Stimulated activated CD4-positive, alpha-beta T cell treated with anti-CD3 and anti-CD28 coated beads, TNF-alpha, amount 100 ng/mL, for 48 hours (primary cell): ENCODE data around the gene TAF1B.

Experiments used
- DNase-seq, 3 donors: peaks; one replicate each; pipeline ENCODE4 v3.0.0-alpha.2; 2020; ENCODE audit warnings: low read depth in 3 of 3

The TAF1B gene

DNA sequence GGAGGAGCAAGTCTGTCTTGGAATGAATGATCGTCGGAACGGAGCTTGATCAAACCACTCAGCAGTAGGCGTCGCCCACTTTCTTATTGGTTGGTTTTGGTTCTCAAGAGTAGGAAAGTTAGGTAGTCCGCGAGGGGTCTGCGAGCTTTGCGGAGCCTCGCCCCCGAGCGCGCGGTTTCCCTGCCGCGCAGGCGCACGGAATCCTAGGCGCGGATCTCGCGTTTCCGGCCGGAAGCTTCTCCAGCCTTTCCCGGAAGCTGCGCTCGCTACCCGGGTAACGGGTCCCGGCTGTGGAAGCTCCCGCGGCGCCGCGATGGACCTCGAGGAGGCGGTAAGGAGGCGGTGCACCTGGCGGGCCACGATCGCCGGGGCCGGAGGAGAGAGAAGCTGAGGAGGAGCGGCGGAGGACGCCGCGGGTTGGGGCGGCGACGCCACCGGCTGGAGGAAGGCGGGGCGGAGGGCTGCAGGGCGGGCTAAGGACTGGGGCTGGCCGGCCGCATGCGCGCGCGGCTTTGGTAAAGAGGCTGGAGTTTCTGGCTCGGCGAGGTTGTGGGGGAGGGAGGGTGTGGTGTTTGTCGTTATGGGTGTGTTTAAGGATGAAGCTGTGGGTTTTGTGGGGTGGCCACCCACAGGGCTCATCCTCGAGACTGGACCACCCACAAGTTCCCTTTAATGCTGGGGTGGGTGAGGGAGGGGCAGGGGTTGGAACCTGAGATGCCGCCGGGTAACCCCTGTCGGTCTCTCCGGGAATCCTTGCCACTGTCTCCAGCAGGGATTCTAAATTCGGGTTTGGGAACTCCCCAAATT is at the start of gene TAF1B:
TSS of gene TAF1B (plus strand) at position 246 of the 807 bp plus-strand sequence. CDS start at position 314, 68 bp downstream.
- peak; percentile 73 to 83 (median 82) for DNase-seq

DNA sequence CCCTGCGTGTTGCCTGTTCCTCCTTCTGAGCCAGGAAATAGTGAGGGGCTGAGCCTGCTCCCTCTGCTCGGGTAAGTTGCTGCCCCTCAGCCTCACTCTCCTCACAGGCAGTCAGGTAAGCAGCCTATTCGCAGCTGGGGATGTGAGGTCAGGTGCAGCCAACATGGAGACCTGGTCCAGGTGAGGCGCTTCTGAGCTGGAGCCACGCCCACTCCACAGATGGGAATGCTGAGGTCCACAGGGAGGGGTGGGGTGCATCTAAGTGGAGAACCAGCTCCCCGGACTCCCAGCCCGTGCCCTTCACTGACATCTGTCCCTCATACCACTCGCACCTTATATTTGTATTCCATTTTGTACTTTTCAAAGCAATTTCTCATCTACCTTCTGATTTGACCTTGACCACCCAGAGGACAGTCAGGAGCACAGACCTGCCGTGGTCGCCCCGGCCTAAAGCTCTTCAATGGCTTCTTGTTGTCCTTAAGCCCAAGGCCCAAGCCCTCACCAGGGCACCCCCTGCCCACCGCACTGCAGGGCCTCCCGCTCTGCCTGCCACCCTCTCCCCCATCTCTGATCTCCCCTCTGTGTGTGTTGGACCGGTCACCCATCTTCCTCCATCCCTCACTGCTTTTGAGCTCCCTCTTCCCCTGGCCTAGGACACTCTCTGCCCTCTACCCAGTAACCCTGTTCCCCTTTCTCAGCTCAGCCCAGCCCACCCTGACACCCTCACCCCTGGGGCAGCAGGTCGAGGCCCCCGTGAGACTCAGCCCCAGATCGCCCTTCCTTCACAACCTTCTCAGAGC is 49.2 kb upstream of the TAF1B start:
- no peak for DNase-seq

DNA sequence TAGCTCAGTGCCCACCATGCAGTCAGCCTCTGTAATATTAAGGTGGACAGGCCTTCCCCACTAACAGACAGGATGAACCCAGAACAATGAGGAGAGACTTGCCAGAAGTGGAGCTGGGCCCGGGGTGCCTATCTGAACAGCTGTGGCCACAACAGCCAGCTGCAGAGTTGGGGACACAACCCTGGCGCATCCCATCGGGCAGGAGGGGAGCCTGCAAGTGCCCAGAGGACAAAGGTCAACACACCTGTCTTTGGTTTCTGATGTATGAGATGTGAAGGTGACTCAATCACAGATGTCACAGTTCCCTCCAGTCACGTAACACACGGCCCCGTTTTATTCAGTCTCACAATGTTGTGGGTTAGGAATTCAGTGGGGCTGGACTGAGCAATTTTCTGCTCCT is 48.2 kb upstream of the TAF1B start:
- no peak for DNase-seq

DNA sequence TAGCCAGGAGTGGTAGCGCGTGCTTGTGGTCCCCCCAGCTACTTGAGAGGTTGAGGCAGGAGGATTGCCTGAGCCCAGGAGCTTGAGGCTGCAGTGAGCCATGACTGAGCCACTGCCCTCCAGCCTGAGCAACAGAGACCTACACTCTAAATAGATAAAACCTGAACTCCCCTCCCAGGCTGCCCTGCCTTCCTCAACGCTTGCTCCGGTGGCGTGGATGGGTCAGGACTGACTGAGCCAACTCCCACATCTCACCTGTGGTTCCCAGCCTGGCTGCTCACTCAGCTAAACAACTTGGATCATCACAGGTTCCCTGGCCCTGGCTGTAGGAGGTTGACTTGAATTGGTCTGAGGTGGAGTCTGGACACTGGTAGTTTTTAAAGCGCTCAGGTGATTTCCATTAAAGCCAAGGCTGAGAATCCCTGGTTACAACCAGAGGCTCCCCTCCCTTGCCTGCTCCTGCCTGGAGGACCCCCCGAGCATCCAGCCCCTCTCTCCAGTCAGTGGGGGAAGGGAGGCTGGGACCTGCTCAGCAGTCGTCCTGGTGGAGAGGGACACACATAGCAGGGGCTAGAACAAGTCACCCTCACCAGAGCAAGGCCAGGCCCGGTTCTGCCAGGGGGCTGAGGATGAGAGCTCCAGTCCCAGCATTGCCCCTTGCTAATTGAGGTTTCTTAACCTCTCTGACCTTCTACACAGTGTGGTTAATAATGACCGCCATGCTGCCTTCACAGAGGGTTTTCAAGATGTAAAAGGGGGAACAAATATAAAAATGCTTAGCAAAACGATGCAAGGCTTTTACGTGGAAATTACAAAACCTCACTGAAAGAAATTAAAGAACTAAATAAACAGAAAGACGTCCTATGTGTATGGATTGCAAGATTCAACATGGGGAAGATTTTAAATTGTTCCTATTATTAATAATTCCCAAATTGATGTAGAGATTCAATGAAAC is 46.9 kb upstream of the TAF1B start:
- no peak for DNase-seq

DNA sequence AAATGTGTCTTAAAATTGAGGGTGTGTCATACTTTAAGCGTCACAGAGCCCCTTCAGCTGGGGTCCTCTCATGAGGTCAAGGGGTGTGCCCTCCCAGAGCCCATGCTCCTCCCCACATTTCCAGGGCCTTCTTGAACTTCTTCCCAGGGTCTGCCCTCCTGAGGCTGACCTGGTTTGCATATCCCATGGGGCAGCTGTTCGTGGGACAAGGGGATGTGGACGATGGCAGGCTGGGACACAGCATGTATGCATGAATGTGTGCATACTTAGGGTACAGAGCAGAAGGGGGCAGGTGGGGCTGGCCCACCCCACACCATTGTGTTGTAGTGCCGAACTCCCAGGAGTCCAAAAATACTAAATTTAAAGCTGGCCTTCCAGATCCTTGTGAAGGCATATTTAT is 46.2 kb upstream of the TAF1B start:
- no peak for DNase-seq

DNA sequence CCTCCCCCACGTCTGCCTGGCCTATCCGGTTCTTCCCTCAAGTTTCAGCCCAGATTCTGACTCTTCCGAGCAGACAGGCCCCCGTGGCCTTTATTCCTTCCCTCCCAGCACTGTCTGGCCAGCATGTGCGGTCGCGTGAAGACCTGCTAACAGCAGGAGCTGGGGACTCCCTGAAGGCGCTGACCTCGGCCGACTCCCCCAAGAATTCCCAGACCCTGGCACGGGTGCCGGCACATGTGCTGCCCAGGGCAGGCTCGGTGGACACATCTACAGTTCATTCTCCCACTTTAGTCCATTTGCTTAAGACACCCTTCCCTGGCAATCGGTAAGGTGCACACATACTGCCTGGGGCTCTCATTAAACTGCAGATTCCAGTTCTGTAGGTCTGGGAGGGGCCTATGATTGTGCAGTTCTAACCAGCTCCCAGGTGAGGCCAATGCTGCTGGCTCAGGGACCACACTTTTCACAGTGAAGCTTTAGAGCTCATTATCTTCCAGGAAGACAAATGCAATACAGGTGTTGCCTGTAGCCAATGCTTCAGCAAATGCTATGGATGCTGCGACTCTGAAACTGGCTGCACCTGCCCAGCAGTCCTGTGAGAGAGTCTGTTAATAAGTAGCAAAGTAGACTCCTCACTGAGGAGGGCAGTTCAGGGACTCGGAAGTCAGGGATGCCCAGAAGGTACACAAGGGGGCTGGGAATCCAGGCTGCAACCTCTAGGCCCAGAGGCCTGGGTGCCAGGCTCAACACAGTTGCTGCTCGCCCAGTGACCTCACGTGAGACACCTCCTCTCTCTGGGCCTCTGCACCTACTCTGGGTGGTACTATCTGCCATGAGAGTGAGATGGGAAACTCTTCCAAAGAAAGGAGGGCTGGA is 45.4 kb upstream of the TAF1B start:
- no peak for DNase-seq

DNA sequence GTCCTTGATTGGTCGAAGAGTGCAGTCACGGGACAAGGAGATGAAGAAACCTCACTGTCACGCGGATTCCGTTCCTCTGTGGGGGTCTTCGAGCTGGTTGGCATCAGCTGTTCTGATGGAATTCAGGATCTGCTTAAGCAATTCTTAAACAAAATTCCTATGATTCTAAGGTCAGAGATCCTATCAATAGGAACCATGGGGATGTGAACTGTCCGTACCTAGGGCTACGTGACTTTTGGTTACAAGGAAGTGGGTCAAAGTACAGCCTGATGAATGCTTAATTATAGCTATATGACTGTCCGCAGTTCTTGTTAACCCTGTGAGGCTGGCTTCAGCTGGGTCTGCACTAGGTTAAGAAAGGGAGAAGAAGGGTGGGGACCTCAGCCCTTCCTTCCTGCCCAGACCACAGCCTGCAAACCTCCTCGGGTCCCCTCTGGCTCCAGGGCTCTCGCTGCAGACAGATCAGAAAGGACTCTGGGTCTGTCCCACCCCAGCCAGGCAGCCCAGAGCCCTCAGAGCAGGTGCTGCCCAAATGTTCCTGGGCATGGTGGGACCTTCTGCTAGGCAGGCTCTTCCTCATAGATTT is 44.2 kb upstream of the TAF1B start:
- no peak for DNase-seq

DNA sequence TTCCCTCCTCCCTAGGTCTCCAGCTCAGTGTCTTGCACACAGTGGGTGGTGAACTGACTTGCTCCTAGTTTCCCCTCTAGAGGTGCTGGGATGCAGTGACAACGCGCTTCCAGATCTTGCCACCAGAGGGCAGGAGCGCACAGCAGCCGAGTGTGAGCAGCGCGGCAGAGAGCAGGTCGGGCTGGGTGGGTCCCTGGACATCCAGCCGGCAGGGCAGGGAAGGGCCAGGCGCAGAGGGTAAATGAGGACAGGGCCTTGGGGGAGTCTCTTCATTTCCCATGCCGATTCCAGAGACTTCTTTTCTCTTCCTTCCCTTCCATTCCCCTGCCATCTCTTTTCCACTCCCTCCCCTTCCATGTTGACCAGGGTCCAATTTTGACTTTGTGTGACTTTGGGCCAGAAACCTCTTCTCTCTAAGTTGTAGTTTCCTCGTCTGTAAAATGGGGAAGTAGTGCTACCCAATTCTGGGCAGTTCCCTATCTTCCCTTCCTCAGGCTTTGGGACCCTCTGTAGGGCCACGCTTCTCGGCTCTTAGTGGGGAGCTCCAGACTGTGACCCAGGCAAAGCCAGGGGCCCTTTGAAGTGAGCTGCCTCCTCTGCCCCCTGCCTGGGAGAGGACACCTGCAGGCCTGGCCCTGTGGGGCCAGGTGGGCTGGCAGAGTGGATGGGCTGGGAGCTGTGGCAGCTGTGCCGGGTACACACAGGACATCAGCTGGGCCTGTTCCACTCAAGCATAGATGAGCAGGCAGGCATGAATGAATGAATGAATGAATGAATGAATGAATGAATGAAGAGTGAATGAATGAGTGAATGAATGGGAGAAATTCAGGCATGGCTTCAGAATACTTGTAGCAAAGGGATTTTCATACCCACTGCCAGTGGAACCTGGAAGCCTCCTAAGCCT is 43.3 kb upstream of the TAF1B start:
- DNase-seq: peak; percentile 73 to 78 (median 78)

DNA sequence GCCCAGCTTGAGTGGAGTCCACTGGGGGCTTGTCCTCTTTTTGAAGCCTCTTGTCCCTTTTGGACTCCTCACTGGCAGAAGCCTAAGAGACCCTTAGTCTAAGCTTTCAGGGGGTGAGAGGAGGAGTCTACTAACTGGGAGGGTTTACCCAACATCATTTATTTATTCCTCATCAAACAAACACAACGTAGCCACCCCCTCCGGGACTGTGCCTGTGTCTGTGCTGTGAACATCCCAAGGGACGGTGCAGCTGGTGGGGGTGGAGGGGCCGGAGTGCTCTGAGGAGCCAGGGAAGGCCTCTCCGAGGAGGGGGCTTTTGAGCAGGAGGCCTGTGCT is 42.7 kb upstream of the TAF1B start:
- no peak for DNase-seq

DNA sequence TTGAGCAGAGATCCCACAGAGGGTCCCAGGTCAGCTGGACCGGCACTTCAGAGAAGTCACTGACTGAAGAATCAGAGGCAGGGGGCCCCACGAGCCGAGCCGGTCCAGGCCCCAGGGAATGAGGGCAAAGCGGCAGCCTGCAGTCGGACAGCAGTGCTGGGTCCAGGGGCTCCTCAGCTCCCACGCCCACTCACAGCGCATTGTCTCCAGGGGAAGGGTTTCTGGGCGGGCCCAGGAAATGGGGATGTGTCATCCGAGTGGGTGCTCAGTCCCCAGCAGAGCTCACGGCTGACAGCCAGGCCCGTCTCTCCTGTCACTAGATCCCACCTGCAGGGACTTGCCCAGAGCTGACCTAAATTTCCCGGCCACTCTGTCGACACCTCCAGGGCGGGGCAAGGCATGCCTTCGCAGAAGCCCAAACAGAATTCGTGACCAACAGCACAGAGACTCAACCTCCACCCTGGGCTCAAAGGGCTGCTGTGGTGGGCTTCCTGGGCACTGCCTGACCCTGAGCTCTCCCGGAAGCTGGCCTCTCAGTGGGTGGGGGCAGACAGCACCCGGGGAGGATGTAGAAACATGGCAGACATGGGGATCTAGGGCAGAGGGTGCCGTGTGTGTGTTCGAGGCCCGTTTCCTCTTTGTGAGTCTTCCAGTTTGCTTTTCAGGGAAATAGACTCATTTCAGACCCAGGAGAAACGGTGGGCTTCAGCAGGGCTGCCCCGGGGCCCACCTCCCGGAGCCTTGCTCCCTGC is 42.1 kb upstream of the TAF1B start:
- peak; percentile 29 to 43 (median 33) for DNase-seq

DNA sequence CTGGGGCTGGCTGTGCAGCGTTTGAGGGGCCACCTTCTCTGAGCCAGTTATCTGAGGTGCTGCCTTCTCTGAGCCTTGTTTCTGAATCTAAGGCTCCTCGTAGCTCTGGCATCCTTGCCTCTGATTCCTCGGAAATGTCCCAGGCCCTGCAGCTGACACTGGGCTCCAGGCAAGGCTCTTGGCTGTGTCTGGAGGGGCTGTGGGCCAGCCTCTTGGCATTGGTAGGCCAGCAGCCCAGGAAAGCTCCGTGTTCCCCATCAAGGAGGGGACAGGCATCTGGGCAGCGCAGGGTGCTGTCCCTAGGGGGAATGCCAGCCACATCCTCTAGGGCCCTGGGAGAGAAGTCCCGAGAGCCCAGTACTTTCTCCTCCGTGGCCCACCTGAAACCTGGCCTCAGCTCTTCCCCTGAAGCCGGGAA is 40.7 kb upstream of the TAF1B start:
- DNase-seq: no peak

DNA sequence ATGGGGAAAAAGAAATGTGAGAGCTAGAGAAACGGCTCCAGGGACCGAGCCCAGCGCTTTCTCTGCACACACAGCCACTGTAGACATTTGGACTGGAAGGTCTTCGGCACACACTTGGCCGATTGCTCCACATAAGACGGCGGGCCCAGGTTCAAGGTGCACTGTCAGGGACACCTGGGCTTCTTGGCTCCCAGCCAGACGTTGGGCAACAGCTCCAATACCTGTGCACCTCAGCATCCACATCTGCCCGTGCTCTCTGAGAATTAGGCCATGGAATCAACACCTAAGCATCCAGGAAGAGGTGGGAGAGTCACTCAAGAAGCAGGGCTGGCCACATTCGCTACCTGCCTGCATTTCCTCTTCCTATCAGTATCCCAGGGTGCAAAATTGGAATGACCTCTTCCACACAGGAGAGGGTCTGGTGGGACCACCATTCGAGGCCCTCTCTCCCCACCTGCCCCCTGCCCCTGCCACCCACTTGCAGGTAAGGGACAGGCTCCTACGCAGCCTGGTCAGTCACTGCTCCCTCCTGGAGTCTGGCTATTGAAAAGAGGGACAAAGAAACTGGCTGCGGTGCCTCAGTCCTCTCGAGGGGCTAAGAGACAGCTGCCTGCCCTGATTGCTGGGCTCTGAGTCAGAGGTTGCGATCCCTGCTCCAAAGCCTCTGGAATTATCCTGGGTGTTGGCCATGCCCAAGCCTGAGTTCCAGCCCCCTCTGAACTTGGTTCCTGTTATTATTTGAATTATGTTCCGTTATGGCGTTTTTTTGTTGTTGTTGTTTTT is 40.1 kb upstream of the TAF1B start:
- no peak for DNase-seq

DNA sequence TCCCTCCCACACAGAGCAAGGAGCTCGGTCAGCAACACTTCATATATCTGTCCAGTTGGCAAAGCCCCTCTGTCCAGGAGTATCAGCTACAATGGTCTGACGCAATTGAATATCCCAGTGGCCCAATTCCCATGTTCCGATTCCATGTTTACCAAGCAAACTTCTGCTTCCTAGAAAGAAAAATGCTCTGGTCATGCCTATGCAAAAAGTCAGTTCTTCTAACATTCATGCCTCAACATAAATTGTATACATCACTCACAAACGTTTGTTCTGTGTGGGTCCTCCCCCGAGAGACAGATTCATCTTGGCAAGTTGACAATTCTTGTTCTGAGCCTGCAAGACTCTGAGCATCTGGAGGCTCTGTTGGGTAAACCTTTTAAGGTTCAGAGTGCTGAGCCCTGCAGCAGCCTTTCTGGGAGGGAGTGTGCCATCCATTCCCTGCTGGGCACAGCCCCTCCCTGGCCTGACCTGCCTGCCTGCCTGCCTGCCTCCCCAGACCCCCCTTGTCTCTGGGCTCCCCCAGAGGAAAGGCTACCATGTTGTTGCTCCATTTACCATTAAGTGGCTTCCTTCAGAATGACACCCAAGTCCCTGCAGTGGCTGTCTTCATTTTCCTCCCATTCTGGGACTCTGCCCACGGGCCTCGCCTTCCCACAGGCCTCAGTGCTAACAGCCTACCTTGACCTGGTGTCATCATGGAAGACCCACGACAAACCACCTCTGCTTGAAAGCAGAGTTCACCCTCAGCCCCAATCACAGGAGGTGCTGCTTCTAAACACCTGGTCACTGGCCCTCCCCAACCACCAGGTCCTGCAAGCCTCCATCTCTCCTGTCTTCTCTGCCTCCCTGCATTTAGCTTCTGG is 37.6 kb upstream of the TAF1B start:
- DNase-seq: no peak

DNA sequence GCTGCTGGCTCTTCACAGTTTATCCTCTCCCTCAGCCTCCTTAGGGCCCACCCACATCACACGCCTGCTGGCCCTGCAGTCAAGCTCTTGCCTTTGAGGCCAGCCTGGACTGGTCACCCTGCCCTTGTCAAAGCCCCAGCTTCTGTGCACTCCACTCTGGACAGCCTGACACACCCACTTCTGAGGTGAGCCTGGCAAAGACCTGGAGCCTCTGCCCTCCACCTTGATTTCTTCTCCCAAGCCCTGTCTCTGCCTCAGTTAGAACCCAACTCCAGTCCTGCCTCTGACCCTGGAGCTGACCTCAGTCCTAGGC is 37.0 kb upstream of the TAF1B start:
- no peak for DNase-seq

DNA sequence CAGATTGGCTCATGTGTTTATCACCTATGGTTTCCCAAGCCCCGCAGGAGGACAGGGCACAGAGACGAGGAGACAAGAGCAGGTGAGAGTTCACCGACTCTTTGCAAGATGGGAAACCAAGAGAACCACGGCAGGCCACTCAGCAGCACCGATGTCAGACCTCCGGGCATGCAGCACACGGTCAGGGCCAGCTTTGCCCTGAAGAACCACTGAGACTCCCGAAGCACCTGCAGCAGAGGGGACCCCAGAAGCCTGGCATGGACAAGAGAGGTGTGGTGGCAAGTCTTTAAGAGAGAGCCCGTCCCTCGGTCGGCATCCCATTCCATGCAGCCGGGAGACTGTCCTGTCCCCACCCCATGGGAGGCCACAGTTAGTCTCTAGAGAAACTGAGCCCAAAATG is 36.6 kb upstream of the TAF1B start:
- no peak for DNase-seq

DNA sequence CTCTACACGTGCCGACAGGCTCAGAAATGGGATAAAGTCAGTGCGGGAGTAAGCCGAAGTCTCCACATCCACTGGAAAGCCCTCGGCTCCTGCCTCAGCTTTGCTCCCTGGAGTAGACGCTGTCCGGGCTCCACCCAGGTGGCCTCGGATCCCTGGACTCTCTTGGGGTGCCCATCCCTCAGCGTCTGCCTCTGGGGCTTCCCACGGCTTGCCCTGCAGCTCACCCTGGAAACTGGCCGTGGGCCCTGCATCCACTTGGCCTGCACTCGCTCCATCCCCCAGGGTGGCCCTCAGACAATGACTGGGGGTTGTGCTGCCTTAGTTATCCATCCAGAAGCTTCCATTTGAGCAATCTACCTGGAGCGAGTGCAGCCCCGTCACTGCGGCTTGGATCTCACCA is 36.2 kb upstream of the TAF1B start:
- DNase-seq: no peak

DNA sequence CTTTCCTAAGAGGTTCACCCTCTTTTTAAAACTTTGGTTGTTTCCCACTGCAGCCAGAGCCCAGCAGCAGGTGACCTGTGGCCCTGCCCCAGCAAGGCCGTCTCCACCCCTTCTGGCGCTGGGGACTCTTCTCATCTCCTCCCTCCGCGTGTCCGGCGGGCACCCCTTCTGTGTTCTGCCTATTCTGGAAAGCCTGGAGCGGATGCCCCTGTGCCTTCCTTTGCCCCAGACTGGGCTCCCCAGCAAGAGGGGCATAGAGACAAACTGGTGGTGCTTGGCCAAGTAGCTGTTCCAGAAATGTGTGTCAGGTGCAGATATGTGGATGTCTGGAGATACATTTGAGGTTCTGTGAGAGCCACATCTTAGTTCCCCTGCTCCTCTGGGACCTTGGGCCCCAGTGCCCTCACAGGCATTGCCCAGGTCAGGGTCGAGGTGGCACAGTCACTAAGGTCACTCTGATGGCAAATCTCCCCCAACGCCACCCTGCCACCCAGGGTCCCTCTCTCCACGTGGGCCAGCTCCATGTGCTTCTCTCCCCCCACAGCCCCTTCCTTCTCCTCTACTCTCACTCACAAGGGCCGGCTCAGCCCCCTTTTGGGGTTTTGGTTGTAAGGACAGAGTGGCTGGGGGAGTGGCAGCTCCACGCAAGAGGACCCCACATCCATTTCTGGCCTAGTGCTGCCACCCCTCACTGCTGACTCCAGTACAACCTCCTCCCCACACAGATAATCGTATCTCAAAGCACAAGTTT is 35.5 kb upstream of the TAF1B start:
- DNase-seq: no peak
